GM18519 (cell line): Measurements from ENCODE around the gene PLXNB3.

Experiments
- ATAC-seq: cut with Tn5 transposase; IDR thresholded peaks from one replicate; pipeline ENCODE4 v1.9.1; 2021; ENCODE audit warnings: mild to moderate bottlenecking, moderate library complexity; ENCODE audit not compliant: unreplicated experiment, low FRiP score

Gene PLXNB3

GRCh38 chrX:153750127-153750774, 13.8 kb upstream of the PLXNB3 start:
- no peak for ATAC-seq

GRCh38 chrX:153755136-153755535, 8.9 kb upstream of the PLXNB3 start:
- no peak for ATAC-seq

- no peak for ATAC-seq
Observed at GRCh38 chrX:153761863-153762262, 2.2 kb upstream of the PLXNB3 start.

- ATAC-seq, result no peak
Observed at GRCh38 chrX:153762626-153763173, 1.3 kb upstream of the PLXNB3 start.

- ATAC-seq, result no peak
Observed at GRCh38 chrX:153763298-153763932, 634 bp upstream of the PLXNB3 start.

- no peak for ATAC-seq
Observed at GRCh38 chrX:153764786-153765137, 713 bp downstream of the PLXNB3 start.

- no peak for ATAC-seq
Observed at GRCh38 chrX:153765138-153766079, 1.4 kb downstream of the PLXNB3 start.

- ATAC-seq, result no peak
Observed at GRCh38 chrX:153766098-153766817, 2.2 kb downstream of the PLXNB3 start.

GRCh38 chrX:153766871-153767673, 3.0 kb downstream of the PLXNB3 start:
- no peak for ATAC-seq

- no peak for ATAC-seq
Observed at GRCh38 chrX:153767674-153768055, 3.6 kb downstream of the PLXNB3 start.

GRCh38 chrX:153768311-153769157, 4.5 kb downstream of the PLXNB3 start:
- no peak for ATAC-seq

- ATAC-seq, result no peak
Observed at GRCh38 chrX:153769158-153769864, 5.3 kb downstream of the PLXNB3 start.

GRCh38 chrX:153769865-153770600, 6.0 kb downstream of the PLXNB3 start:
- ATAC-seq, result no peak

GRCh38 chrX:153770601-153771414, 6.8 kb downstream of the PLXNB3 start:
- no peak for ATAC-seq

- no peak for ATAC-seq
Observed at GRCh38 chrX:153771415-153772315, 7.6 kb downstream of the PLXNB3 start.
